ENCODE results near the gene NECTIN3. TPM values are rescaled to one million over a fixed set of nuclear protein-coding genes. Genes with fewer than 3 reads are reported as not detected.

NECTIN3 gene
- total and polyA plus RNA-seq, 2 donors (not counting 1 experiment from before 2014, with no cell fraction given), result 0.19 to 1.9 TPM

GRCh38 chr3:111031538-111031937, 40.1 kb upstream of the NECTIN3 start:
- H3K27me3 ChIP-seq (replicated peaks in 1 of 4; ENCODE audit: control extremely low read depth in 1 of 4, control insufficient read depth in 3 of 4, insufficient read depth in 4 of 4, low read length in 3 of 4), result no peaks in the 10 kb centered on the region
- H3K9ac ChIP-seq (ENCODE audit: low read length), result no peak overlapping the region
- TF ChIP-seq CTCF (IDR thresholded peaks at IDR 0.05), result no peak
- no peak for TF ChIP-seq EZH2 (IDR thresholded peaks at IDR 0.05; ENCODE audit: borderline replicate concordance, insufficient read depth, low read depth, low read length, poor library complexity, severe bottlenecking)
- no peak overlapping the region for H3K27ac ChIP-seq (ENCODE audit: low read length in 2 of 2)
- peaks cover 0 to 13% (median 8%) of the 10 kb centered on the region in 3 donors for H3K9me3 ChIP-seq (ENCODE audit: control extremely low read depth in 1 of 3, control insufficient read depth in 2 of 3, insufficient read depth in 1 of 3, low read length in 2 of 3)
- peaks cover 2% of the 10 kb centered on the region for H3K9me3 Mint-ChIP-seq (ENCODE audit: insufficient read depth)
- no peaks in the 10 kb centered on the region for H3K36me3 ChIP-seq (replicated peaks in 1 of 2; ENCODE audit: control extremely low read depth in 1 of 2, control insufficient read depth in 1 of 2, extremely low read depth in 1 of 2, insufficient read depth in 2 of 2, low read length in 1 of 2)
- no peaks in the 10 kb centered on the region for H3K4me1 ChIP-seq (ENCODE audit: control insufficient read depth in 2 of 2, insufficient read depth in 2 of 2, low read length in 2 of 2)
- H3K79me2 ChIP-seq (ENCODE audit: control insufficient read depth, insufficient read depth, low read length), result no peaks in the 10 kb centered on the region
- no peak overlapping the region for H3K4me2 ChIP-seq (replicated peaks; ENCODE audit: low read depth, low read length, poor library complexity, severe bottlenecking)
- H3K27me3 Mint-ChIP-seq, result peaks cover 9% of the 10 kb centered on the region
- ChIA-PET CTCF (no interaction called here), POLR2A (no interaction called here)
- DNase-seq (no peak), ATAC-seq (ENCODE audit: low read depth) (no peak)
- no peak overlapping the region for H3K4me3 Mint-ChIP-seq
- H3K4me1 Mint-ChIP-seq, result no peaks in the 10 kb centered on the region
- no peak overlapping the region for H2AFZ ChIP-seq (ENCODE audit: insufficient read depth, low read depth, low read length, poor library complexity, severe bottlenecking)
- H3K4me3 ChIP-seq (ENCODE audit: control extremely low read depth in 1 of 5, extremely low read depth in 1 of 5, insufficient read depth in 1 of 5, low read depth in 2 of 5, low read length in 4 of 5), result no peak overlapping the region
- intact Hi-C loops (cut with micrococcal nuclease), result no loop called here
- 83% methylated on average over 2 of the region's 2 CpGs for WGBS (ENCODE audit: insufficient coverage)
- H4K20me1 ChIP-seq (ENCODE audit: control insufficient read depth, insufficient read depth, low read length, poor library complexity, severe bottlenecking), result no peaks in the 10 kb centered on the region
- no peak overlapping the region for H3K27ac Mint-ChIP-seq

DNA sequence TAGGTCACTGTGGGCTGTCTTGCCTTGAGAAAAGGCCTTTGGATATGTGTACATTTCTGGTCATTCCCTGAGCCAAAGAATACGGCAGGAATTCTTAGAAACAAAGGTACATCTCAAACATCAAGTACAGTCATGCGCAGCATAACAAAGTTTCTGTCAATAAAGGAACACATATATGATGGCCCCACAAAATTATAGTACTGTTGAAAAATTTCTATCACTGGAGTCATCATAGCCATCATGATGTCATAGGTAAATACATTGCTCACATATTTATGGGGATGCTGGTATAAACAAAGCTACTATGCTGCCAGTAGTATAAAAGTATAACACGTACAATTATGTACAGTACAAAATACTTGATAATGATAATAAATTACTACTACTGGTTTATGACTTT, 38.9 kb upstream of the NECTIN3 start:
- intact Hi-C loops (cut with micrococcal nuclease), result no loop called here
- DNase-seq, result no peak
- ATAC-seq (ENCODE audit: low read depth), result no peak
- H3K9me3 Mint-ChIP-seq (ENCODE audit: insufficient read depth), result peaks cover 6% of the 10 kb centered on the region
- no peak overlapping the region for H3K4me3 ChIP-seq (ENCODE audit: control extremely low read depth in 1 of 5, extremely low read depth in 1 of 5, insufficient read depth in 1 of 5, low read depth in 2 of 5, low read length in 4 of 5)
- ChIA-PET POLR2A (no interaction called here), CTCF (interaction anchor here (0.6 kb wide), 1 partner anchor 1011 kb away, joined by 3 read pairs; no protein-coding TSS in a partner anchor)
- H3K4me2 ChIP-seq (replicated peaks; ENCODE audit: low read depth, low read length, poor library complexity, severe bottlenecking), result no peak overlapping the region
- H3K9ac ChIP-seq (ENCODE audit: low read length), result no peak overlapping the region
- no peak overlapping the region for H3K27ac Mint-ChIP-seq
- H3K9me3 ChIP-seq (ENCODE audit: control extremely low read depth in 1 of 3, control insufficient read depth in 2 of 3, insufficient read depth in 1 of 3, low read length in 2 of 3), result peaks cover 0 to 16% (median 13%) of the 10 kb centered on the region in 3 donors
- no peaks in the 10 kb centered on the region for H3K4me1 Mint-ChIP-seq
- no peaks in the 10 kb centered on the region for H3K4me1 ChIP-seq (ENCODE audit: control insufficient read depth in 2 of 2, insufficient read depth in 2 of 2, low read length in 2 of 2)
- no peak overlapping the region for H2AFZ ChIP-seq (ENCODE audit: insufficient read depth, low read depth, low read length, poor library complexity, severe bottlenecking)
- TF ChIP-seq CTCF (IDR thresholded peaks at IDR 0.05), result no peak
- TF ChIP-seq EZH2 (IDR thresholded peaks at IDR 0.05; ENCODE audit: borderline replicate concordance, insufficient read depth, low read depth, low read length, poor library complexity, severe bottlenecking), result no peak
- WGBS (ENCODE audit: insufficient coverage), result no CpG with 5 or more reads among the region's 3 CpGs
- H3K4me3 Mint-ChIP-seq, result no peak overlapping the region
- no peaks in the 10 kb centered on the region for H3K36me3 ChIP-seq (replicated peaks in 1 of 2; ENCODE audit: control extremely low read depth in 1 of 2, control insufficient read depth in 1 of 2, extremely low read depth in 1 of 2, insufficient read depth in 2 of 2, low read length in 1 of 2)
- no peaks in the 10 kb centered on the region for H4K20me1 ChIP-seq (ENCODE audit: control insufficient read depth, insufficient read depth, low read length, poor library complexity, severe bottlenecking)
- H3K79me2 ChIP-seq (ENCODE audit: control insufficient read depth, insufficient read depth, low read length), result no peaks in the 10 kb centered on the region
- H3K27ac ChIP-seq (ENCODE audit: low read length in 2 of 2), result no peak overlapping the region
- no peaks in the 10 kb centered on the region for H3K27me3 ChIP-seq (replicated peaks in 1 of 4; ENCODE audit: control extremely low read depth in 1 of 4, control insufficient read depth in 3 of 4, insufficient read depth in 4 of 4, low read length in 3 of 4)
- peaks cover 9% of the 10 kb centered on the region for H3K27me3 Mint-ChIP-seq
